Neural crest cell (in vitro differentiated cells): ENCODE data around the gene DTX3L. TPM values are rescaled to one million over a fixed set of nuclear protein-coding genes. Genes with fewer than 3 reads are reported as not detected.
"Not testable (repeated sequence)": the region's sequence is repeated elsewhere in the genome, so short reads cannot be mapped to it uniquely, and the experiment has no call there.

Source experiments
- DNase-seq: peaks from one replicate; pipeline ENCODE4 v3.0.0; 2021; ENCODE audit warnings: low read depth, mixed read lengths, low spot score
- H3K27ac Mint-ChIP-seq: one replicate; pipeline ENCODE4 v1.8.0; 2021; ENCODE audit warnings: mild to moderate bottlenecking, mixed read lengths; ENCODE audit not compliant: unreplicated experiment
- H3K27me3 Mint-ChIP-seq: 2 replicates; pipeline ENCODE4 v1.8.0; 2021; ENCODE audit warnings: low read depth, mild to moderate bottlenecking, mixed read lengths
- H3K36me3 Mint-ChIP-seq: 2 replicates; pipeline ENCODE4 v1.8.0; 2021; ENCODE audit warnings: low read depth, mild to moderate bottlenecking, mixed read lengths
- H3K4me1 Mint-ChIP-seq: 2 replicates; pipeline ENCODE4 v1.8.0; 2021; ENCODE audit warnings: mixed read lengths
- H3K4me3 Mint-ChIP-seq: one replicate; pipeline ENCODE4 v1.8.0; 2021; ENCODE audit warnings: mild to moderate bottlenecking, mixed read lengths
- H3K9me3 Mint-ChIP-seq: 2 replicates; pipeline ENCODE4 v1.8.0; 2021; ENCODE audit warnings: mixed read lengths
- total RNA-seq: library from RNA; stranded (reverse); gene quantifications from 2 replicates; pipeline ENCODE4 v1.2.1, GENCODE V29; 2021
- TF ChIP-seq, protein P1 (sequence below): fragments of 200-600 bp; sonication (generic); conservative IDR thresholded peaks from 2 replicates; pipeline ENCODE4 v1.5.0; 2021; ENCODE audit warnings: antibody characterized with exemption, mild to moderate bottlenecking

DTX3L gene
- total RNA-seq, 1 donor from 2014 or later: 4.9 TPM

GRCh38 chr3:122559906-122560305, 4.2 kb upstream of the DTX3L start:
- no peak for DNase-seq
- no peaks in the 10 kb centered on the region for H3K36me3 Mint-ChIP-seq
- TF ChIP-seq, protein P1, sequence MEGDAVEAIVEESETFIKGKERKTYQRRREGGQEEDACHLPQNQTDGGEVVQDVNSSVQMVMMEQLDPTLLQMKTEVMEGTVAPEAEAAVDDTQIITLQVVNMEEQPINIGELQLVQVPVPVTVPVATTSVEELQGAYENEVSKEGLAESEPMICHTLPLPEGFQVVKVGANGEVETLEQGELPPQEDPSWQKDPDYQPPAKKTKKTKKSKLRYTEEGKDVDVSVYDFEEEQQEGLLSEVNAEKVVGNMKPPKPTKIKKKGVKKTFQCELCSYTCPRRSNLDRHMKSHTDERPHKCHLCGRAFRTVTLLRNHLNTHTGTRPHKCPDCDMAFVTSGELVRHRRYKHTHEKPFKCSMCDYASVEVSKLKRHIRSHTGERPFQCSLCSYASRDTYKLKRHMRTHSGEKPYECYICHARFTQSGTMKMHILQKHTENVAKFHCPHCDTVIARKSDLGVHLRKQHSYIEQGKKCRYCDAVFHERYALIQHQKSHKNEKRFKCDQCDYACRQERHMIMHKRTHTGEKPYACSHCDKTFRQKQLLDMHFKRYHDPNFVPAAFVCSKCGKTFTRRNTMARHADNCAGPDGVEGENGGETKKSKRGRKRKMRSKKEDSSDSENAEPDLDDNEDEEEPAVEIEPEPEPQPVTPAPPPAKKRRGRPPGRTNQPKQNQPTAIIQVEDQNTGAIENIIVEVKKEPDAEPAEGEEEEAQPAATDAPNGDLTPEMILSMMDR: no peak
- no peaks in the 10 kb centered on the region for H3K9me3 Mint-ChIP-seq
- H3K27ac Mint-ChIP-seq: no peak overlapping the region
- peak overlapping the region; percentile 4 for H3K4me3 Mint-ChIP-seq
- H3K27me3 Mint-ChIP-seq: no peaks in the 10 kb centered on the region
- peaks cover 10% of the 10 kb centered on the region for H3K4me1 Mint-ChIP-seq

DNA sequence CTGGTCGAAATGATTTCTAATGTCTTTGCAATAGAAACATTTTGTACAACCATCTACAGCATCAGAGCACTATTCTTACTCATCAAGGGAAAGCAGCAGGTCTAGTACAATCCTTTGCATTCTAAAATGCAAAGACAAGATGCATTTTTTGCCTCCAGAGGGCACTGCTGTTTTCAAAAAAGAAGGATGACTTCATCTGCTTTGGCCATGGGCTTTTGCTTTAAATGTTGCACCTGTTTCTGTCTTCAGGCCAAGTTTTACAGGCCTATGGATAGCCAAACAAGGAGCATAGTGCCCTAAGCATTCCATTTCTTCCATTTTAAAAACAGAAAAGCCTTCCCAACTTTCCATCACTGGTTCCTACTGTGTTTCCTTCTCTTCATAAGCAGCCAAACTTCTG, 3.5 kb upstream of the DTX3L start:
- H3K36me3 Mint-ChIP-seq: no peaks in the 10 kb centered on the region
- no peaks in the 10 kb centered on the region for H3K27me3 Mint-ChIP-seq
- peak overlapping the region; percentile 70 for H3K4me3 Mint-ChIP-seq
- DNase-seq: peak; percentile 41
- TF ChIP-seq, protein P1: peak; percentile 73
- no peaks in the 10 kb centered on the region for H3K9me3 Mint-ChIP-seq
- H3K4me1 Mint-ChIP-seq: peaks cover 13% of the 10 kb centered on the region
- peak overlapping the region; percentile 30 for H3K27ac Mint-ChIP-seq

GRCh38 chr3:122562923-122563716, 1.0 kb upstream of the DTX3L start:
- H3K4me3 Mint-ChIP-seq: peak overlapping the region; percentile 42
- no peaks in the 10 kb centered on the region for H3K36me3 Mint-ChIP-seq
- no peaks in the 10 kb centered on the region for H3K27me3 Mint-ChIP-seq
- H3K9me3 Mint-ChIP-seq: no peaks in the 10 kb centered on the region
- TF ChIP-seq, protein P1: no peak
- no peak for DNase-seq
- peaks cover 13% of the 10 kb centered on the region for H3K4me1 Mint-ChIP-seq
- H3K27ac Mint-ChIP-seq: no peak overlapping the region

DNA sequence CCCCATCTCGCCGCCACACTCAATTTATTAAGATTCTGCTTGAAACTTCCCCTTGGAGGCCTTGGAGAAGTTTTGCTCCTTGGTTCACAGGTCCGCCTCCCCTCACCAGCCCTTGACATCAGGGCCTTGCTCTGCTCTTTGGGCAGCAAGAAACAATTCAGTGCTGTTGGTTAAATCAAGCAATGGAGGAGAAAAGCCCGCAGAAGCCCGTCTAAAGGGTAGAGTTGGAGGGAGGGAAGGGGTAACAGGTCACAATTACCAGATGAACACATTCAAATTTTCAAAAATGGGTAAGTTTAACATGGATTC, 467 bp upstream of the DTX3L start:
- Mint-ChIP-seq H3K4me3 (peak overlapping the region; percentile 74), H3K27ac (no peak overlapping the region), H3K27me3 (no peaks in the 10 kb centered on the region), H3K4me1 (peaks cover 13% of the 10 kb centered on the region), H3K36me3 (no peaks in the 10 kb centered on the region), H3K9me3 (no peaks in the 10 kb centered on the region)
- TF ChIP-seq, protein P1: no peak
- DNase-seq: no peak

GRCh38 chr3:122568131-122568530, 4.0 kb downstream of the DTX3L start:
- peaks cover 18% of the 10 kb centered on the region for H3K4me1 Mint-ChIP-seq
- DNase-seq, H3K27me3 Mint-ChIP-seq, H3K9me3 Mint-ChIP-seq, H3K27ac Mint-ChIP-seq, H3K4me3 Mint-ChIP-seq, H3K36me3 Mint-ChIP-seq: not testable (repeated sequence)

DNA sequence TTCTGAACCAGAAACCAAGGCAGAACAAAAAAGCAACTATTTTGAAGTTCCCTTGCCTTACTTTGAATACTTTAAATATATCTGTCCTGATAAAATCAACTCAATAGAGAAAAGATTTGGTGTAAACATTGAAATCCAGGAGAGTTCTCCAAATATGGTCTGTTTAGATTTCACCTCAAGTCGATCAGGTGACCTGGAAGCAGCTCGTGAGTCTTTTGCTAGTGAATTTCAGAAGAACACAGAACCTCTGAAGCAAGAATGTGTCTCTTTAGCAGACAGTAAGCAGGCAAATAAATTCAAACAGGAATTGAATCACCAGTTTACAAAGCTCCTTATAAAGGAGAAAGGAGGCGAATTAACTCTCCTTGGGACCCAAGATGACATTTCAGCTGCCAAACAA, 4.6 kb downstream of the DTX3L start:
- DNase-seq: no peak
- Mint-ChIP-seq H3K27me3 (no peaks in the 10 kb centered on the region), H3K4me3 (no peak overlapping the region), H3K4me1 (peaks cover 18% of the 10 kb centered on the region), H3K27ac (no peak overlapping the region), H3K36me3 (no peaks in the 10 kb centered on the region), H3K9me3 (no peaks in the 10 kb centered on the region)
- TF ChIP-seq, protein P1: no peak
